Astrocyte (in vitro differentiated cells and primary cell): ENCODE results near the gene GGA3. TPM values are rescaled to one million over a fixed set of nuclear protein-coding genes. Genes with fewer than 3 reads are reported as not detected.

Experiments used
- DNase-seq: peaks from one replicate; pipeline ENCODE4 v3.0.0-alpha.2; 2010; ENCODE audit warnings: low read depth
- FAIRE-seq: peaks from 2 replicates; lab custom pipeline; 2011; peaks lifted over from hg19 to GRCh38; lab: Jason Lieb, UNC
- H2AFZ ChIP-seq: 2 replicates; pipeline ENCODE4 v1.6.0; 2012; ENCODE audit warnings: low read depth, low read length, inconsistent platforms
- H3K27ac ChIP-seq: 2 replicates; pipeline ENCODE4 v1.5.1; 2011; ENCODE audit warnings: low read depth, low read length, inconsistent platforms
- H3K27me3 ChIP-seq: 2 replicates; pipeline ENCODE4 v1.6.0; 2011; ENCODE audit warnings: low read length, inconsistent platforms; ENCODE audit not compliant: insufficient read depth
- H3K36me3 ChIP-seq: 2 replicates; pipeline ENCODE4 v1.5.1; 2011; ENCODE audit warnings: low read length, inconsistent platforms; ENCODE audit not compliant: insufficient read depth
- H3K4me1 ChIP-seq: 2 replicates; pipeline ENCODE4 v1.5.1; 2011; ENCODE audit warnings: low read length, inconsistent platforms; ENCODE audit not compliant: insufficient read depth
- H3K4me2 ChIP-seq: 2 replicates; pipeline ENCODE4 v1.6.0; 2012; ENCODE audit warnings: low read length, inconsistent platforms
- H3K4me3 ChIP-seq: 2 replicates; pipeline ENCODE4 v1.5.1; 2011; ENCODE audit warnings: low read depth, mild to moderate bottlenecking, low read length, inconsistent platforms; ENCODE audit not compliant: insufficient read depth
- H3K79me2 ChIP-seq: 2 replicates; pipeline ENCODE4 v1.6.0; 2012; ENCODE audit warnings: mild to moderate bottlenecking, low read length, inconsistent platforms; ENCODE audit not compliant: insufficient read depth
- H3K9ac ChIP-seq: 2 replicates; pipeline ENCODE4 v1.6.0; 2012; ENCODE audit warnings: mild to moderate bottlenecking, low read length, inconsistent platforms
- H3K9me3 ChIP-seq: 2 replicates; pipeline ENCODE4 v1.5.1; 2012; ENCODE audit warnings: low read depth, mild to moderate bottlenecking, low read length, inconsistent platforms; ENCODE audit not compliant: insufficient read depth
- H4K20me1 ChIP-seq: 2 replicates; pipeline ENCODE4 v1.6.0; 2012; ENCODE audit warnings: low read length, inconsistent platforms; ENCODE audit not compliant: insufficient read depth
- H3K27ac Mint-ChIP-seq: one replicate; pipeline ENCODE4 v1.8.0; 2021; ENCODE audit warnings: mild to moderate bottlenecking, mixed read lengths; ENCODE audit not compliant: unreplicated experiment
- H3K27me3 Mint-ChIP-seq: one replicate; pipeline ENCODE4 v1.8.0; 2021; ENCODE audit warnings: low read depth, mixed read lengths; ENCODE audit not compliant: unreplicated experiment
- H3K36me3 Mint-ChIP-seq: one replicate; pipeline ENCODE4 v1.8.0; 2021; ENCODE audit warnings: low read depth, mixed read lengths; ENCODE audit not compliant: unreplicated experiment
- H3K4me1 Mint-ChIP-seq: one replicate; pipeline ENCODE4 v1.8.0; 2021; ENCODE audit warnings: low read depth, mixed read lengths; ENCODE audit not compliant: unreplicated experiment
- H3K4me3 Mint-ChIP-seq: one replicate; pipeline ENCODE4 v1.8.0; 2021; ENCODE audit warnings: mild to moderate bottlenecking, moderate library complexity, mixed read lengths; ENCODE audit not compliant: unreplicated experiment
- H3K9me3 Mint-ChIP-seq: one replicate; pipeline ENCODE4 v1.8.0; 2021; ENCODE audit warnings: mild to moderate bottlenecking, mixed read lengths; ENCODE audit not compliant: unreplicated experiment
- EZH2 ChIP-seq: IDR thresholded peaks from 2 replicates; pipeline ENCODE4 v1.6.1; 2012; ENCODE audit warnings: mild to moderate bottlenecking, low read length, inconsistent platforms; ENCODE audit not compliant: insufficient read depth
- total RNA-seq: library from RNA; stranded (reverse); gene quantifications from 2 replicates; pipeline ENCODE4 v1.2.1, GENCODE V29; 2021
- TF ChIP-seq, protein P1 (sequence below): IDR thresholded peaks from 2 replicates; pipeline ENCODE4 v1.5.1; 2011; ENCODE audit warnings: low read depth, mild to moderate bottlenecking, inconsistent platforms, low read length, moderate library complexity; ENCODE audit not compliant: insufficient read depth

GGA3 gene
- total RNA-seq, 1 donor from 2014 or later = 25.3 TPM

DNA sequence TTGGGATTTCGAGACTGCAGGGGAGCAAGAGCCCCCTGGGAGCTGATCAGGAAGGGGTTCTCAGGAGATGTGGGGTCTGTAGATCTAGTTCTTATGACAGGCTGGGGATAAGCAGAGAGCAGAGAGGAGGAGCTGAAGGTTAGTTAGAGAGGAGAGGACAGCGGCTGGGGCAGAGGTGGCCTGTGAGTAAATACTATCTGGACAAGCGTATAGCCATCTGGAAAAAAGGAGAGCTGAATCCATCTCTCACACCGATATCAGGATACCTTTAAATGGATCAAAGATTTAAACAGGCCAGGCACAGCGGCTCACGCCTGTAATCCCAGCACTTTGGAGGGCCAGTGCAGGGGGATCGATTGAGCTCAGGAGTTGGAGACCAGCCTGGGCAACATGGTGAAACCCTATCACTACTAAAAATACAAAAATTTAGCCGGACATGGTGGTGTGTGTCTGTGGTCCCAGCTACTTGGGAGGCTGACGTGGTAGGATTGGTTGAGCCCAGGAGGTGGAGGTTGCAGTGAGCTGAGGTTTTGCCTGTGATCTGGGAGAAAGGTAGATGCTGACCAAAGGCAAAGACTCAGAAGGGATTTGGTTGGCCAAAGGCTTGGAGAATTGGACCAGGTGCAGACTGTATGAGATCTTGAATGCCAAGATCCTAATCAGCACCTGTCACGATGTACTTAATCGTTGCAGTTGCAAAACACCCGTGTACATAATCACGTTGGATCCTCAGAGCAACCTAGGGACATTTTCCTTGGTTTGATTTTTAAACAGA is 46.7 kb upstream of the GGA3 start:
- peak overlapping the region; percentile 20 for H3K4me3 Mint-ChIP-seq
- Histone ChIP-seq H3K27me3 (no peaks in the 10 kb centered on the region), H3K79me2 (no peaks in the 10 kb centered on the region), H3K9ac (no peak overlapping the region), H3K27ac (no peak overlapping the region), H3K36me3 (no peaks in the 10 kb centered on the region), H3K4me2 (no peak overlapping the region), H3K9me3 (no peaks in the 10 kb centered on the region), H3K4me3 (no peak overlapping the region), H4K20me1 (no peaks in the 10 kb centered on the region), H3K4me1 (no peaks in the 10 kb centered on the region), H2AFZ (no peak overlapping the region)
- H3K4me1 Mint-ChIP-seq = peaks cover 7% of the 10 kb centered on the region
- H3K27ac Mint-ChIP-seq = peak overlapping the region; percentile 72
- DNase-seq = no peak
- no peak for FAIRE-seq
- TF ChIP-seq, protein P1, sequence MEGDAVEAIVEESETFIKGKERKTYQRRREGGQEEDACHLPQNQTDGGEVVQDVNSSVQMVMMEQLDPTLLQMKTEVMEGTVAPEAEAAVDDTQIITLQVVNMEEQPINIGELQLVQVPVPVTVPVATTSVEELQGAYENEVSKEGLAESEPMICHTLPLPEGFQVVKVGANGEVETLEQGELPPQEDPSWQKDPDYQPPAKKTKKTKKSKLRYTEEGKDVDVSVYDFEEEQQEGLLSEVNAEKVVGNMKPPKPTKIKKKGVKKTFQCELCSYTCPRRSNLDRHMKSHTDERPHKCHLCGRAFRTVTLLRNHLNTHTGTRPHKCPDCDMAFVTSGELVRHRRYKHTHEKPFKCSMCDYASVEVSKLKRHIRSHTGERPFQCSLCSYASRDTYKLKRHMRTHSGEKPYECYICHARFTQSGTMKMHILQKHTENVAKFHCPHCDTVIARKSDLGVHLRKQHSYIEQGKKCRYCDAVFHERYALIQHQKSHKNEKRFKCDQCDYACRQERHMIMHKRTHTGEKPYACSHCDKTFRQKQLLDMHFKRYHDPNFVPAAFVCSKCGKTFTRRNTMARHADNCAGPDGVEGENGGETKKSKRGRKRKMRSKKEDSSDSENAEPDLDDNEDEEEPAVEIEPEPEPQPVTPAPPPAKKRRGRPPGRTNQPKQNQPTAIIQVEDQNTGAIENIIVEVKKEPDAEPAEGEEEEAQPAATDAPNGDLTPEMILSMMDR = no peak
- TF ChIP-seq EZH2 = no peak
- H3K36me3 Mint-ChIP-seq = peaks cover 7% of the 10 kb centered on the region
- no peaks in the 10 kb centered on the region for H3K9me3 Mint-ChIP-seq
- no peaks in the 10 kb centered on the region for H3K27me3 Mint-ChIP-seq

- DNase-seq = no peak
These were observed 40.2 kb upstream of the GGA3 start for GRCh38 chr17:75301502-75302206.

More at GRCh38 chr17:75301502-75302206, 40.2 kb upstream of the GGA3 start:
- no peaks in the 10 kb centered on the region for H3K4me1 Mint-ChIP-seq
- Histone ChIP-seq H2AFZ (no peak overlapping the region), H3K9ac (no peak overlapping the region), H3K27me3 (no peaks in the 10 kb centered on the region), H3K9me3 (no peaks in the 10 kb centered on the region), H3K4me2 (no peak overlapping the region), H3K27ac (no peak overlapping the region), H3K4me3 (no peak overlapping the region), H4K20me1 (no peaks in the 10 kb centered on the region), H3K79me2 (no peaks in the 10 kb centered on the region), H3K4me1 (no peaks in the 10 kb centered on the region), H3K36me3 (no peaks in the 10 kb centered on the region)
- FAIRE-seq = no peak
- no peak overlapping the region for H3K27ac Mint-ChIP-seq
- no peaks in the 10 kb centered on the region for H3K9me3 Mint-ChIP-seq
- H3K27me3 Mint-ChIP-seq = no peaks in the 10 kb centered on the region
- no peak for TF ChIP-seq EZH2
- TF ChIP-seq, protein P1 = no peak
- peaks cover 9% of the 10 kb centered on the region for H3K36me3 Mint-ChIP-seq
- H3K4me3 Mint-ChIP-seq = no peak overlapping the region
